Chondrocyte (in vitro differentiated cells): ENCODE results near the gene ACTL7B. TPM values are rescaled to one million over a fixed set of nuclear protein-coding genes. Genes with fewer than 3 reads are reported as not detected.

Experiments used
- DNase-seq: peaks from one replicate; pipeline ENCODE4 v3.0.0; 2021; ENCODE audit warnings: mixed read lengths, low spot score
- H3K27ac Mint-ChIP-seq: one replicate; pipeline ENCODE4 v1.8.0; 2021; ENCODE audit warnings: mild to moderate bottlenecking, moderate library complexity, mixed read lengths; ENCODE audit not compliant: unreplicated experiment
- H3K27me3 Mint-ChIP-seq: 2 replicates; pipeline ENCODE4 v1.8.0; 2021; ENCODE audit warnings: low read depth, mixed read lengths
- H3K36me3 Mint-ChIP-seq: 2 replicates; pipeline ENCODE4 v1.8.0; 2021; ENCODE audit warnings: low read depth, mixed read lengths
- H3K4me1 Mint-ChIP-seq: 2 replicates; pipeline ENCODE4 v1.8.0; 2021; ENCODE audit warnings: low read depth, mild to moderate bottlenecking, mixed read lengths
- H3K4me3 Mint-ChIP-seq: one replicate; pipeline ENCODE4 v1.8.0; 2021; ENCODE audit warnings: mild to moderate bottlenecking, moderate library complexity, mixed read lengths; ENCODE audit not compliant: unreplicated experiment
- H3K9me3 Mint-ChIP-seq: 2 replicates; pipeline ENCODE4 v1.8.0; 2021; ENCODE audit warnings: low read depth, mixed read lengths
- total RNA-seq: library from RNA; stranded (reverse); gene quantifications from 3 replicates; pipeline ENCODE4 v1.2.1, GENCODE V29; 2021
- TF ChIP-seq, protein P1 (sequence below): fragments of 200-600 bp; sonication (generic); IDR thresholded peaks from 2 replicates; pipeline ENCODE4 v1.5.0; 2021; ENCODE audit warnings: antibody characterized with exemption, mild to moderate bottlenecking, moderate library complexity

The ACTL7B gene
- total RNA-seq, 1 donor from 2014 or later, result not detected

- H3K4me1 Mint-ChIP-seq, result peaks cover 15% of the 10 kb centered on the region
- no peak overlapping the region for H3K4me3 Mint-ChIP-seq
- H3K27me3 Mint-ChIP-seq, result no peaks in the 10 kb centered on the region
- H3K9me3 Mint-ChIP-seq, result peaks cover 3% of the 10 kb centered on the region
- TF ChIP-seq, protein P1, sequence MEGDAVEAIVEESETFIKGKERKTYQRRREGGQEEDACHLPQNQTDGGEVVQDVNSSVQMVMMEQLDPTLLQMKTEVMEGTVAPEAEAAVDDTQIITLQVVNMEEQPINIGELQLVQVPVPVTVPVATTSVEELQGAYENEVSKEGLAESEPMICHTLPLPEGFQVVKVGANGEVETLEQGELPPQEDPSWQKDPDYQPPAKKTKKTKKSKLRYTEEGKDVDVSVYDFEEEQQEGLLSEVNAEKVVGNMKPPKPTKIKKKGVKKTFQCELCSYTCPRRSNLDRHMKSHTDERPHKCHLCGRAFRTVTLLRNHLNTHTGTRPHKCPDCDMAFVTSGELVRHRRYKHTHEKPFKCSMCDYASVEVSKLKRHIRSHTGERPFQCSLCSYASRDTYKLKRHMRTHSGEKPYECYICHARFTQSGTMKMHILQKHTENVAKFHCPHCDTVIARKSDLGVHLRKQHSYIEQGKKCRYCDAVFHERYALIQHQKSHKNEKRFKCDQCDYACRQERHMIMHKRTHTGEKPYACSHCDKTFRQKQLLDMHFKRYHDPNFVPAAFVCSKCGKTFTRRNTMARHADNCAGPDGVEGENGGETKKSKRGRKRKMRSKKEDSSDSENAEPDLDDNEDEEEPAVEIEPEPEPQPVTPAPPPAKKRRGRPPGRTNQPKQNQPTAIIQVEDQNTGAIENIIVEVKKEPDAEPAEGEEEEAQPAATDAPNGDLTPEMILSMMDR, result no peak
- no peak for DNase-seq
- peaks cover 26% of the 10 kb centered on the region for H3K36me3 Mint-ChIP-seq
- no peak overlapping the region for H3K27ac Mint-ChIP-seq
These were observed 28.9 kb upstream of the ACTL7B start for GRCh38 chr9:108884701-108885100.

DNA sequence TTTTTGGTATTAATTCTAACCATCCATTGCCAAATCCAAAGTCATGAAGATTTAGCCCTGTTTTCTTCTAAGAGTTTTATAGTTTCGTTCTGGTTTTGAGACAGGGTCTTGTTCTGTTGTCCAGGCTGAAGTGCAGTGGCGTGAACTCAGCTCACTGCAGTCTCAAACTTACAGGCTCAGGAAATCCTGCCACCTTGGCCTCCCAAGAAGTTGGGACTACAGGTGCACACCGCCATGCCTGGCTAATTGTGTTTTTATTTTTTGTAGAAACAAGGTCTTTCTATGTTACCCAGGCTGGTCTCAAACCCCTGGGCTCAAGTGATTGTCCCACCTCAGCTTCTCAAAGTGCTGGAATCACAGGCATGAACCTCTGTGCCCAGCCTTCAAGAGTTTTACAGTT lies 27.3 kb upstream of the ACTL7B start:
- Mint-ChIP-seq H3K9me3 (peaks cover 3% of the 10 kb centered on the region), H3K27ac (no peak overlapping the region), H3K36me3 (peaks cover 34% of the 10 kb centered on the region), H3K27me3 (no peaks in the 10 kb centered on the region), H3K4me3 (no peak overlapping the region), H3K4me1 (peaks cover 15% of the 10 kb centered on the region)
- TF ChIP-seq, protein P1, result no peak
- DNase-seq, result no peak

DNA sequence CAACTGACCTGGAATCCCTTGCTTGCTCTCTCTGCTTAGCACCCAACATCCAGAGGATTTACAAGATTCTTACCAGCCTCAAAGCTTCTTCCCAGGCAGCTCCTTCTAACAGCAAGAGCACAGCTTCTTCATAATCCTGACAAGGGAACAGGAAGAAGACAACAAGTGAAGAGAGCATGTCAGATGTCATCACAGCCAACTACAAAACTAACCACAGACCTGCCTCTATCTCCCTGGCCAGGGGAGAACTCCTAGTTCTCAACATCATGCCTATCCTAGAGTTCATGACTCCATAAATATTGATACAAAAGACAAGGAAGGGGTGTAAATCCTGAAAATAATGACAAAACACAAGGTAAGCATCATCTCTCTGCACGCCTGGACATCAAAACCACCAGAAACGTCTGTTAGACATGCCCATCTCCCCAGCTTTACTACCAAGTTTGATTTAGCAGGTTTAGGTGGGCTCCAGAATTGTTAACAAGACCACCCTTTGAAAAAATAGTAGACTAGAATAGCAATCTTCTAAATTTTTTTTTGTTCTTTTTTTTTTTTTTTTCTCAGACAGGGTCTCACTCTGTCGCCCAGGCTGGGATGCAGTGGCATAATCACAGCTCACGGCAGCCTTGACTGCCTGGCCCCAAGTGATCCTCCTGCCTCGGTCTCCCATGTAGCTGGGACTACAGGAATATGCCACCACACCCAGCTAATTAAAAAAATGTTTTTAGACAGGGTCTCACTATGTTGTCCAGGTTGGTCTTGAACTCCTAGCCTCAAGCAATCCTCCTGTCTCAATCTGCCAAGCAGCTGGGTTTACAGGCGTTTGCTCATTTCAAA lies 26.5 kb upstream of the ACTL7B start:
- no peak overlapping the region for H3K4me3 Mint-ChIP-seq
- peaks cover 3% of the 10 kb centered on the region for H3K9me3 Mint-ChIP-seq
- no peak overlapping the region for H3K27ac Mint-ChIP-seq
- peaks cover 39% of the 10 kb centered on the region for H3K36me3 Mint-ChIP-seq
- DNase-seq, result no peak
- TF ChIP-seq, protein P1, result no peak
- H3K4me1 Mint-ChIP-seq, result peaks cover 15% of the 10 kb centered on the region
- H3K27me3 Mint-ChIP-seq, result no peaks in the 10 kb centered on the region

DNA sequence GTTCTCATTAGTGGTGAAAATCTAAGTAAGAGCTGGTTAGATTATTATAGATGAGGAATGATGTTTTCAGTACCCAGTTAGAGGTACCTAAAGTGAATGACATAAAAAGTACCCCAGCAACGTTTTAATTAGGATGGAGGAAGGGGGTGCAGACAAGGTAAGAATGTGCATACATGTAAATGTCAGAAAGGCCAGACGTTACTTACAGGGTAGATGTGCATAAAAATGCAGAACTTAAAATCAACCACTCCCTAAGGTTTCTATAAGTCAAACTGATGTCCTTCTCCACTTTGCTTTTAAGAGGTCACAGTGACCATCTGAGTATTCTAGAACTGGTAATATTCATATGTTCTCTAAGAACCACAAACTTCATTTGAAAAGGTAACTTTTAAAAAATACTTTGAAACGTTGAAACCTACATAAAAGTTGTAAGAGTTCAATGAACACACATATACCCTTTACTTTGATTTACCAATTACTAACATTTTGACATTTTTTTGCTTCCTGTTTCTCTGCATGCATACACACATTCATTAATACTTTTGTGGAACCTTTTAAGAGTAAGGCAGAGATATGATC lies 25.0 kb upstream of the ACTL7B start:
- no peak for DNase-seq
- peaks cover 8% of the 10 kb centered on the region for H3K4me1 Mint-ChIP-seq
- H3K27ac Mint-ChIP-seq, result no peak overlapping the region
- TF ChIP-seq, protein P1, result no peak
- peaks cover 40% of the 10 kb centered on the region for H3K36me3 Mint-ChIP-seq
- no peaks in the 10 kb centered on the region for H3K27me3 Mint-ChIP-seq
- peaks cover 3% of the 10 kb centered on the region for H3K9me3 Mint-ChIP-seq
- H3K4me3 Mint-ChIP-seq, result no peak overlapping the region

- no peaks in the 10 kb centered on the region for H3K4me1 Mint-ChIP-seq
- TF ChIP-seq, protein P1, result no peak
These were observed 21.7 kb upstream of the ACTL7B start for GRCh38 chr9:108877524-108877923.

More at GRCh38 chr9:108877524-108877923, 21.7 kb upstream of the ACTL7B start:
- Mint-ChIP-seq H3K27me3 (no peaks in the 10 kb centered on the region), H3K9me3 (no peaks in the 10 kb centered on the region), H3K27ac (no peak overlapping the region), H3K4me3 (no peak overlapping the region), H3K36me3 (peaks cover 39% of the 10 kb centered on the region)
- no peak for DNase-seq
